CD4-positive, alpha-beta T cell treated with Interleukin-12 subunit alpha and Interleukin-12 subunit beta, for 1 hour (primary cell): ENCODE data around the gene FAM89A.
"Not testable (repeated sequence)": the region's sequence is repeated elsewhere in the genome, so short reads cannot be mapped to it uniquely, and the experiment has no call there.

Experiments
- DNase-seq: peaks from one replicate; pipeline ENCODE4 v3.0.0-alpha.2; 2020

Gene FAM89A

GRCh38 chr1:230984622-230985515 is 55.2 kb downstream of the FAM89A start:
- DNase-seq, result not testable (repeated sequence)

DNA sequence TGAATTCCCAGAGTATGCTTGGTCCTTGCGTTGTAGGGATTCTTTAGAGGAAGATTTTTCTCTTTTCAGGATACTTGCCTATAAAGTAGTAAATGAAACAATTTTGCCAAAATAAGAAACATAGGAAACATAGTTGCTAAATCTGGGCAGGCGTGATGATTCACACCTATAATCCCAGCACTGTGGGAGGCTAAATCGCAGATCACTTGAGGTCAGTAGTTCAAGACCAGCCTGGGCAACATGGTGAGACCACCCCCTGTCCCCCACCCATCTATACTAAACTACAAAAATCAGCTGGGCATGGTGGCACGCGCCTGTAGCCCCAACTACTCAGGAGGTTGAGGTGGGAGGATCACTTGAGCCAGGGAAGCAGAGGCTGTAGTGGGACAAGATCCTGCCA is 56.2 kb downstream of the FAM89A start:
- no peak for DNase-seq

GRCh38 chr1:230982696-230983095 is 57.4 kb downstream of the FAM89A start:
- no peak for DNase-seq

GRCh38 chr1:230979952-230980351 is 60.1 kb downstream of the FAM89A start:
- peak; percentile 29 for DNase-seq

DNA sequence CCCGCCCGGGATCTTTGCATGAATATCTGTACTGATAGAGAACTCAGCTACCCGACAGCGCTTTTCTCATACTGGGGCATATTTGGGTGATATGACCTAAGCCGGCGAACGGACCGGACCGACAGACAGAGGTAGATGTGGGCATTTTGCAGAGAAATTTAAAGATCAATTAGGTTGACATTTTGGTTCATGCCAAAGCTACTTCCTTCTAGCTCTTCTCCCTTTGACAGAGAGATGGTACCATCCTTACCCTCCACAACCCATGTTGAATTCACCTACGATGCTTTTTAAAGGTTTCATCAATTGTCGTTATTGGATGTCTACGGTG is 60.7 kb downstream of the FAM89A start:
- DNase-seq, result no peak

DNA sequence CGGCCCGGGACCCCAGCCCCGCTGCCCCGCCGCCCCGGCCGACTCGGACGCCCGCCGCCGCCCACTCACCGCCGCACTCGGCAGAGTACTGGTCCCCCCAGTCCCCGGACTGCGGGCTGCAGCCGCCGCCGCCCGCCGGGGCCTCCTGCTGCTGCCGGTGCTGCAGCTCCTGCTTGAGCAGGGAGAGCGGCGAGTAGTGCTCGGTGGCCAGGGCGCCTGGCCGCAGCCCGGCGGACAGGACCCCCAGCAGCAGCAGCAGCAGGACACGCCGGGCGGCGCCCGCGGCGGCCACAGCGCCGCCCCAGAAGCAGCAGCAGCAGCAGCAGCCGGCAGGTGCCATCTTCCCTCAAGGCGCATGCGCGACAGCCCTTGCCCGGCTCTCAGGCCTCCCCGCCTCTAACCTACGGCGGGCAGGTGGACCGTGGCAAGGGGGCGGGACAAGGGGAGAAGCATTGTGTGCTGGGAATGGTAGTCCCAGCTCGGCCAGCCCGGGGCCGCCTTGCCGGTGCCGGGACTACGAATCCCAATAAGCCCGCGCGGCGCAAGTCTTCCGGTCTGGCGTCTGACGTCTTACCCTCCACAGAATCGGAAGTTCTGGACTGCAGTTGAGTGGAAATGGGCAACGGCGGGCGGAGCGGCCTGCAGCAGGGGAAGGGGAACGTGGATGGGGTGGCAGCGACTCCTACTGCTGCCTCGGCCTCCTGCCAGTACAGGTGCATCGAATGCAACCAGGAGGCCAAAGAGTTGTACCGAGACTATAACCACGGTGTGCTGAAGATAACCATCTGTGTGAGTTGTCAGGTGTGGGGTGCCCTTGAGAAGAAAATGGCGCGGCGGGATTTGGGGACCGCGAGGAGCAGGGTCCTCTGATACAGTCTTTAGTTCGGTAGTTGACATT is 61.3 kb downstream of the FAM89A start, which contains the start of the genes ARV1 and TTC13:
Gene ARV1, plus strand, starts transcription at position 604 of the 898 bp plus-strand sequence. Its CDS starts 12 bp downstream, at position 616.
Gene TTC13, minus strand, starts transcription at position 371 of the 898 bp plus-strand sequence. Its CDS starts 31 bp downstream, at position 340.
- DNase-seq, result peak; percentile 98

- DNase-seq, result peak; percentile 20
Observed at GRCh38 chr1:230977761-230978490, 62.1 kb downstream of the FAM89A start.

GRCh38 chr1:230976825-230977747 is 63.0 kb downstream of the FAM89A start:
- DNase-seq, result peak; percentile 67

DNA sequence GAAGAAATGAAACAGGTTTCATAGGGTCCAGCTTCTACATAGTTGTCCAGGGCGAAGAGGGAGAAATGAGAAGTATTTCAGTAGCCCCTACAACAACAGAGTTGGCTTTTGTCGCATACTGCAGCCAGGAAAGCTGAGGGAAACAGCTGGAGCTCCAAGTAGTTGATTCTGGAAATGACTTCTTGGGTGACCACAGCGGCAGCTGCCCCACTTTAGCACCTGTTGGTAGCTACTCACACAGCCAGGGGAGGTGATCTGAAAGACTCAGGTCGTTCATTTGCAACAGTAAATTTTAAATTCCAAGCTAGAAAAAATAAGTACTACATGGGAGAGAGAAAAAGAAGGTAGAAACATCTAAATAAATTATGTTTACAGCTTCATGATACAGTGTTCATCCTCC is 63.7 kb downstream of the FAM89A start:
- no peak for DNase-seq

- DNase-seq, result no peak
Observed at GRCh38 chr1:230975636-230976035, 64.4 kb downstream of the FAM89A start.

DNA sequence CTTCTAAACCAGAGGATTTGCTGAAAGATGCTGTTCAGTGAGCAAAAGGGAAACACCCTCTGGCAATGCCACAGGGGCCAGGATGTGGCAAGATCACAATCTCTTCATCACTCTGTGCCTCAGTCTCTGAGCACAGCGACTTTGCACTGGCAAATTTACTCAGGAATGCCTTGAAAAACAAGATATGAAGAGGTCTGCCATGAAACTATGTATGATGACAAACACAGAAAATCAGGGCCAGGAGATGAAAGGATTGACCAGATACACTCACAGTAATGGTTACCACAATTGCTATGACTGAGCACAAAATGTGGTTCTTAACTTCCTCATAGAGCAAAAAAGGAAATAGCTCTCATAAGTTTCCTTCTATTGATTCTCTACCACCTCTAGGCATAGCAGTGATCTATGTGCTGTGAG is 67.2 kb downstream of the FAM89A start:
- peak; percentile 74 for DNase-seq

- no peak for DNase-seq
Observed at GRCh38 chr1:230971771-230972170, 68.3 kb downstream of the FAM89A start.

- no peak for DNase-seq
Observed at GRCh38 chr1:230970432-230970831, 69.6 kb downstream of the FAM89A start.
